Astrocyte (in vitro differentiated cells and primary cell): ENCODE data around the gene PRKG1. TPM values are rescaled to one million over a fixed set of nuclear protein-coding genes. Genes with fewer than 3 reads are reported as not detected.

ENCODE experiments used
- DNase-seq: peaks from one replicate; pipeline ENCODE4 v3.0.0-alpha.2; 2010; ENCODE audit warnings: low read depth
- FAIRE-seq: peaks from 2 replicates; lab custom pipeline; 2011; peaks lifted over from hg19 to GRCh38; lab: Jason Lieb, UNC
- H2AFZ ChIP-seq: 2 replicates; pipeline ENCODE4 v1.6.0; 2012; ENCODE audit warnings: low read depth, low read length, inconsistent platforms
- H3K27ac ChIP-seq: 2 replicates; pipeline ENCODE4 v1.5.1; 2011; ENCODE audit warnings: low read depth, low read length, inconsistent platforms
- H3K27me3 ChIP-seq: 2 replicates; pipeline ENCODE4 v1.6.0; 2011; ENCODE audit warnings: low read length, inconsistent platforms; ENCODE audit not compliant: insufficient read depth
- H3K36me3 ChIP-seq: 2 replicates; pipeline ENCODE4 v1.5.1; 2011; ENCODE audit warnings: low read length, inconsistent platforms; ENCODE audit not compliant: insufficient read depth
- H3K4me1 ChIP-seq: 2 replicates; pipeline ENCODE4 v1.5.1; 2011; ENCODE audit warnings: low read length, inconsistent platforms; ENCODE audit not compliant: insufficient read depth
- H3K4me2 ChIP-seq: 2 replicates; pipeline ENCODE4 v1.6.0; 2012; ENCODE audit warnings: low read length, inconsistent platforms
- H3K4me3 ChIP-seq: 2 replicates; pipeline ENCODE4 v1.5.1; 2011; ENCODE audit warnings: low read depth, mild to moderate bottlenecking, low read length, inconsistent platforms; ENCODE audit not compliant: insufficient read depth
- H3K79me2 ChIP-seq: 2 replicates; pipeline ENCODE4 v1.6.0; 2012; ENCODE audit warnings: mild to moderate bottlenecking, low read length, inconsistent platforms; ENCODE audit not compliant: insufficient read depth
- H3K9ac ChIP-seq: 2 replicates; pipeline ENCODE4 v1.6.0; 2012; ENCODE audit warnings: mild to moderate bottlenecking, low read length, inconsistent platforms
- H3K9me3 ChIP-seq: 2 replicates; pipeline ENCODE4 v1.5.1; 2012; ENCODE audit warnings: low read depth, mild to moderate bottlenecking, low read length, inconsistent platforms; ENCODE audit not compliant: insufficient read depth
- H4K20me1 ChIP-seq: 2 replicates; pipeline ENCODE4 v1.6.0; 2012; ENCODE audit warnings: low read length, inconsistent platforms; ENCODE audit not compliant: insufficient read depth
- H3K27ac Mint-ChIP-seq: one replicate; pipeline ENCODE4 v1.8.0; 2021; ENCODE audit warnings: mild to moderate bottlenecking, mixed read lengths; ENCODE audit not compliant: unreplicated experiment
- H3K27me3 Mint-ChIP-seq: one replicate; pipeline ENCODE4 v1.8.0; 2021; ENCODE audit warnings: low read depth, mixed read lengths; ENCODE audit not compliant: unreplicated experiment
- H3K36me3 Mint-ChIP-seq: one replicate; pipeline ENCODE4 v1.8.0; 2021; ENCODE audit warnings: low read depth, mixed read lengths; ENCODE audit not compliant: unreplicated experiment
- H3K4me1 Mint-ChIP-seq: one replicate; pipeline ENCODE4 v1.8.0; 2021; ENCODE audit warnings: low read depth, mixed read lengths; ENCODE audit not compliant: unreplicated experiment
- H3K4me3 Mint-ChIP-seq: one replicate; pipeline ENCODE4 v1.8.0; 2021; ENCODE audit warnings: mild to moderate bottlenecking, moderate library complexity, mixed read lengths; ENCODE audit not compliant: unreplicated experiment
- H3K9me3 Mint-ChIP-seq: one replicate; pipeline ENCODE4 v1.8.0; 2021; ENCODE audit warnings: mild to moderate bottlenecking, mixed read lengths; ENCODE audit not compliant: unreplicated experiment
- CTCF ChIP-seq: IDR thresholded peaks from 2 replicates; pipeline ENCODE4 v1.5.1; 2011; ENCODE audit warnings: low read depth, mild to moderate bottlenecking, inconsistent platforms, low read length, moderate library complexity; ENCODE audit not compliant: insufficient read depth
- EZH2 ChIP-seq: IDR thresholded peaks from 2 replicates; pipeline ENCODE4 v1.6.1; 2012; ENCODE audit warnings: mild to moderate bottlenecking, low read length, inconsistent platforms; ENCODE audit not compliant: insufficient read depth
- total RNA-seq: library from RNA; stranded (reverse); gene quantifications from 2 replicates; pipeline ENCODE4 v1.2.1, GENCODE V29; 2021

PRKG1 gene
- total RNA-seq, 1 donor from 2014 or later: 3.1 TPM

- no peak overlapping the region for H3K27ac ChIP-seq
- H3K79me2 ChIP-seq: no peaks in the 10 kb centered on the region
- H3K36me3 ChIP-seq: no peaks in the 10 kb centered on the region
- no peaks in the 10 kb centered on the region for H3K9me3 Mint-ChIP-seq
- H3K36me3 Mint-ChIP-seq: no peaks in the 10 kb centered on the region
- no peak overlapping the region for H3K4me3 Mint-ChIP-seq
- no peak overlapping the region for H3K27ac Mint-ChIP-seq
- no peak for DNase-seq
- no peak overlapping the region for H3K9ac ChIP-seq
- H3K4me1 ChIP-seq: no peaks in the 10 kb centered on the region
- H3K9me3 ChIP-seq: no peaks in the 10 kb centered on the region
- TF ChIP-seq CTCF: no peak
- TF ChIP-seq EZH2: no peak
- H3K4me1 Mint-ChIP-seq: no peaks in the 10 kb centered on the region
- H2AFZ ChIP-seq: no peak overlapping the region
- no peaks in the 10 kb centered on the region for H3K27me3 Mint-ChIP-seq
- no peaks in the 10 kb centered on the region for H3K27me3 ChIP-seq
- H3K4me3 ChIP-seq: no peak overlapping the region
- H3K4me2 ChIP-seq: no peak overlapping the region
- no peaks in the 10 kb centered on the region for H4K20me1 ChIP-seq
- FAIRE-seq: no peak
Observed at GRCh38 chr10:51846856-51847506, 772.7 kb downstream of the PRKG1 start.

DNA sequence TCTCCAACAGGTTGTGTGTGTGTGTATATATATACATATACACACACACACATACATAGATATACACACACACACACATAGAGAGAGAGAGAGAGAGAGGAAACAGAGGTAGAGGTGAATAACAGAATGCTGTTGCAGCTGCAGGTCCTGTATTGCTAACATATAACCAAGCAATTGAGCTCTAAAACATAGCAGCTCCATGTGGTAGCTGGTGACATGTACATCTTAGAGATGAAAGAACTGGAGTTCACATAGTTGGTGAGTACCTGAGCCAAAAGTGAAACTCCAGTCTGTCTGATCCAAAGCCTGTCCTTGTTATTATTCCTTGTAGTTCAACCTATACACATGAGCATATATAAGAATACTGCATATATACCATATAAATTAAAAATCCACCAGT, 778.0 kb downstream of the PRKG1 start:
- Histone ChIP-seq H3K79me2 (no peaks in the 10 kb centered on the region), H3K36me3 (no peaks in the 10 kb centered on the region), H2AFZ (no peak overlapping the region), H3K4me1 (no peaks in the 10 kb centered on the region), H3K4me3 (no peak overlapping the region), H3K9me3 (no peaks in the 10 kb centered on the region), H3K27ac (no peak overlapping the region), H3K4me2 (no peak overlapping the region), H3K9ac (no peak overlapping the region), H3K27me3 (no peaks in the 10 kb centered on the region), H4K20me1 (no peaks in the 10 kb centered on the region)
- H3K27ac Mint-ChIP-seq: no peak overlapping the region
- TF ChIP-seq EZH2 (no peak), CTCF (no peak)
- H3K36me3 Mint-ChIP-seq: no peaks in the 10 kb centered on the region
- DNase-seq (no peak), FAIRE-seq (peak; percentile 17)
- no peaks in the 10 kb centered on the region for H3K9me3 Mint-ChIP-seq
- H3K4me3 Mint-ChIP-seq: no peak overlapping the region
- peaks cover under 1% of the 10 kb centered on the region for H3K4me1 Mint-ChIP-seq
- no peaks in the 10 kb centered on the region for H3K27me3 Mint-ChIP-seq

DNA sequence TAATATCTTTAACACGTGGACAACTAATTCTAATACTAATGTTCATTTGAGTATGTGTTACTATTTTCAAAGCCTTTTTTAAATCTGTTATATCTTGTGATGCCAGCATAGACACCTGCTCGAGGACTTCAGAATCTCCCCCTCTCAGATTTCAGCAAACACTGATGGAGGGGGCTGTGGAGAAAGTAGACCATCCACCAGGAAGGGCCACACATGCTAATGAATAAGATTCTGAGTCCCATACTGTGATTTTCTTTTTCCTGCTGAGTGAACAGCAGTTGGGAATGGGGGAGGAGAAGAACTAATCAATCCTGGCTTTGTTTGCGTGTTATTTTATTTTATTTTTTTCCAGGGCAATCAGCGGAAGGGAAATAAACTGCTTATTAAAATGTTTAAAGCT, 783.0 kb downstream of the PRKG1 start:
- H3K4me3 ChIP-seq: no peak overlapping the region
- H3K9ac ChIP-seq: no peak overlapping the region
- DNase-seq: no peak
- no peak overlapping the region for H3K4me3 Mint-ChIP-seq
- no peak overlapping the region for H2AFZ ChIP-seq
- H3K27ac Mint-ChIP-seq: no peak overlapping the region
- H3K9me3 ChIP-seq: no peaks in the 10 kb centered on the region
- no peaks in the 10 kb centered on the region for H3K79me2 ChIP-seq
- H3K9me3 Mint-ChIP-seq: no peaks in the 10 kb centered on the region
- no peak overlapping the region for H3K4me2 ChIP-seq
- no peak overlapping the region for H3K27ac ChIP-seq
- no peaks in the 10 kb centered on the region for H4K20me1 ChIP-seq
- no peak for FAIRE-seq
- H3K4me1 ChIP-seq: no peaks in the 10 kb centered on the region
- no peaks in the 10 kb centered on the region for H3K27me3 ChIP-seq
- no peaks in the 10 kb centered on the region for H3K27me3 Mint-ChIP-seq
- peaks cover 15% of the 10 kb centered on the region for H3K4me1 Mint-ChIP-seq
- no peaks in the 10 kb centered on the region for H3K36me3 ChIP-seq
- H3K36me3 Mint-ChIP-seq: no peaks in the 10 kb centered on the region
- TF ChIP-seq CTCF (no peak), EZH2 (no peak)
